Testis (tissue), 3 donors: ENCODE measurements around the gene AJUBA. TPM values are rescaled to one million over a fixed set of nuclear protein-coding genes. Genes with fewer than 3 reads are reported as not detected.

Source experiments
- DNase-seq: peaks from one replicate; pipeline ENCODE4 v3.0.0-alpha.2; 2019
- H3K27ac ChIP-seq, 2 donors: fragments of 200-600 bp; sonication (generic); one replicate each; pipeline ENCODE4 v1.5.1; 2019
- H3K27me3 ChIP-seq: fragments of 200-600 bp; sonication (generic); one replicate; pipeline ENCODE4 v1.5.1; 2019
- H3K36me3 ChIP-seq: fragments of 200-600 bp; sonication (generic); one replicate; pipeline ENCODE4 v1.5.1; 2017; ENCODE audit warnings: low read depth; ENCODE audit errors: missing control alignments
- H3K4me1 ChIP-seq: fragments of 200-600 bp; sonication (generic); one replicate; pipeline ENCODE4 v1.5.1; 2019
- H3K4me3 ChIP-seq, 2 donors: fragments of 200-600 bp; sonication (generic); one replicate each; pipeline ENCODE4 v1.5.1; 2017 to 2019
- H3K9me3 ChIP-seq: fragments of 200-600 bp; sonication (generic); one replicate; pipeline ENCODE4 v1.5.1; 2017
- POLR2A ChIP-seq: fragments of 450-650 bp; IDR thresholded peaks from one replicate; pipeline ENCODE4 v1.6.1; 2017; ENCODE audit warnings: antibody characterized with exemption, mild to moderate bottlenecking, moderate library complexity
- WGBS, 2 donors: methylation state at CpG; one replicate each; pipeline ENCODE4 v1.1.5; 2018; 5-methylcytosine and 5-hydroxymethylcytosine counted together
- intact Hi-C: fragments of 100-400 bp; cut with DNase I; formaldehyde crosslinking; loops from one replicate; pipeline ENCODE4 v1.15.1; 2023; ENCODE audit warnings: low total_unique reads
- polyA plus RNA-seq: library from polyadenylated mRNA; stranded (reverse); fragments of 350-450 nt; fragmentation: Illumina TruSeq; extraction: RNeasy Lipid Tissue Mini Kit (QIAGEN cat#74804); gene quantifications from one replicate; pipeline ENCODE4 v1.2.3, GENCODE V29; 2014; ENCODE audit warnings: low read depth, low replicate concordance; ENCODE audit not compliant: insufficient read depth
- total RNA-seq, 2 donors: library from RNA; depleted of rRNA; stranded (reverse); fragments of >200 nt; gene quantifications; one replicate each; pipeline ENCODE4 v1.2.3, GENCODE V29; 2016
- TF ChIP-seq, protein P1 (sequence below), 3 experiments: fragments of 450-650 bp in 2 of 3; fragments of 200-600 bp in 1 of 3; sonication (generic) in 1 of 3; IDR thresholded peaks; one replicate each; pipeline ENCODE4 v1.5.1; 2016 to 2019; ENCODE audit warnings: antibody characterized with exemption in 3 of 3, mild to moderate bottlenecking in 2 of 3, moderate library complexity in 1 of 3

The AJUBA gene
- total and polyA plus RNA-seq, 3 donors from 2014 or later = 11.3 to 12.8 (median 11.9) TPM

DNA sequence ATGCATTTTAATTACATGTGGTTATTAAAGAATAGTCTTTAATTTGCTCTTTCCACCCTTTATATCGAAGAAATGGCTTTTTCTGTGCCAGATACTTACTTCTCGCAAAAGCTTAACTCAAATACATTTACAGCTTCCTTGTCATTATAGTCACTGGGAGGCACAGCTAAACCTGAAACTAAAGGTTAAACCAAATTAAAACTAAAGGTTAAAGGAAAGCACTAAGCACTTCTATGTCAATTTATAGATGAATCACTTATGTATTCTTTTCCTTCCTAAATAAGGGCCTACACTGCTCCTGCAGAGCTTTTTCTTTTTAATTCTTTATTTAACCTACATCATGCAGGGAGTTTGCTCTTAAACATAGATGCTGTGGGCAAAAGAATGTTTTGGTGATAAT, 18.5 kb upstream of the AJUBA start:
- no peaks in the 10 kb centered on the region for H3K36me3 ChIP-seq
- peaks cover 2% of the 10 kb centered on the region for H3K4me1 ChIP-seq
- no peaks in the 10 kb centered on the region for H3K27me3 ChIP-seq
- no peak overlapping the region for H3K4me3 ChIP-seq
- 92 to 93% methylated on average over 2 of the region's 2 CpGs for WGBS, 2 donors
- intact Hi-C loops = no loop called here
- DNase-seq = no peak
- H3K27ac ChIP-seq = no peak overlapping the region
- TF ChIP-seq, protein P1, sequence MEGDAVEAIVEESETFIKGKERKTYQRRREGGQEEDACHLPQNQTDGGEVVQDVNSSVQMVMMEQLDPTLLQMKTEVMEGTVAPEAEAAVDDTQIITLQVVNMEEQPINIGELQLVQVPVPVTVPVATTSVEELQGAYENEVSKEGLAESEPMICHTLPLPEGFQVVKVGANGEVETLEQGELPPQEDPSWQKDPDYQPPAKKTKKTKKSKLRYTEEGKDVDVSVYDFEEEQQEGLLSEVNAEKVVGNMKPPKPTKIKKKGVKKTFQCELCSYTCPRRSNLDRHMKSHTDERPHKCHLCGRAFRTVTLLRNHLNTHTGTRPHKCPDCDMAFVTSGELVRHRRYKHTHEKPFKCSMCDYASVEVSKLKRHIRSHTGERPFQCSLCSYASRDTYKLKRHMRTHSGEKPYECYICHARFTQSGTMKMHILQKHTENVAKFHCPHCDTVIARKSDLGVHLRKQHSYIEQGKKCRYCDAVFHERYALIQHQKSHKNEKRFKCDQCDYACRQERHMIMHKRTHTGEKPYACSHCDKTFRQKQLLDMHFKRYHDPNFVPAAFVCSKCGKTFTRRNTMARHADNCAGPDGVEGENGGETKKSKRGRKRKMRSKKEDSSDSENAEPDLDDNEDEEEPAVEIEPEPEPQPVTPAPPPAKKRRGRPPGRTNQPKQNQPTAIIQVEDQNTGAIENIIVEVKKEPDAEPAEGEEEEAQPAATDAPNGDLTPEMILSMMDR (IDR thresholded peaks at IDR 0.05) = no peak
- no peak for TF ChIP-seq POLR2A
- no peaks in the 10 kb centered on the region for H3K9me3 ChIP-seq

DNA sequence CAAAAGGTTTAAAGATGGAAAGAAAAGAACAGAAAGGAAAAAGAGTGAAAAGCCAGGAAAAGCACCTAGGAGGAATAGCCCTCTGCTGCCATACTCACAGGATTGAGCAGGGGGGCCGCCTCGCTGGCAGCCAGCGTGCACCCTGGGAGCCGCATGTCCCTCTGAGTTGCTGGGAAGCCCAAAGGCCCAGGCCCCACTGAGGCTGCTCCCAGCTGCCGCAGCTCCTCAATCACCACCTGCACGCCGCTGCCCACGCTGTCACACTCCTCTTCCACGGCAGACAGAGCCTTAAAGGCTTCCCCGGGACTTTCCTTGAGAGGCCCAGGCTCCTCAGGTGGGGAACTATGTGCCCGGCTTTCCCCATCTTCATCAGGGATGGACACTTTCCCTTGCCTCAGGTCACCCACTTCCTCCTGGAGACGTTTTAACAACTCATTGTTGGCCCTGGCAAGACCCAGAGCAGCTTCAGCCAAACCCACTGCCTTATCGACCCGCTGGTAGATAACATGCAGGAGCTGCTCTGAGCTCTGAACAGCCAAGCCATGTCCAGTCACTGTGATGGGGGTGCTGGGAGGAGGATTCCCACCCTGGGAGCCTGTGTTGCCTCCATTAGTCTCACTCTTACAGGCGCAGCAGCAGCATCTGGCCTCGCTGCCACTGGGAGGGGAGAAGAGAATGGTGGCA, 16.1 kb upstream of the AJUBA start:
- no peaks in the 10 kb centered on the region for H3K27me3 ChIP-seq
- intact Hi-C loops = no loop called here
- TF ChIP-seq POLR2A = no peak
- TF ChIP-seq, protein P1 (IDR thresholded peaks at IDR 0.05) = no peak
- no peaks in the 10 kb centered on the region for H3K36me3 ChIP-seq
- peaks cover 3% of the 10 kb centered on the region for H3K4me1 ChIP-seq
- no peaks in the 10 kb centered on the region for H3K9me3 ChIP-seq
- 68 to 85% methylated on average over 15 to 16 of the region's 16 CpGs for WGBS, 2 donors
- no peak overlapping the region for H3K4me3 ChIP-seq
- no peak overlapping the region for H3K27ac ChIP-seq
- DNase-seq = no peak

DNA sequence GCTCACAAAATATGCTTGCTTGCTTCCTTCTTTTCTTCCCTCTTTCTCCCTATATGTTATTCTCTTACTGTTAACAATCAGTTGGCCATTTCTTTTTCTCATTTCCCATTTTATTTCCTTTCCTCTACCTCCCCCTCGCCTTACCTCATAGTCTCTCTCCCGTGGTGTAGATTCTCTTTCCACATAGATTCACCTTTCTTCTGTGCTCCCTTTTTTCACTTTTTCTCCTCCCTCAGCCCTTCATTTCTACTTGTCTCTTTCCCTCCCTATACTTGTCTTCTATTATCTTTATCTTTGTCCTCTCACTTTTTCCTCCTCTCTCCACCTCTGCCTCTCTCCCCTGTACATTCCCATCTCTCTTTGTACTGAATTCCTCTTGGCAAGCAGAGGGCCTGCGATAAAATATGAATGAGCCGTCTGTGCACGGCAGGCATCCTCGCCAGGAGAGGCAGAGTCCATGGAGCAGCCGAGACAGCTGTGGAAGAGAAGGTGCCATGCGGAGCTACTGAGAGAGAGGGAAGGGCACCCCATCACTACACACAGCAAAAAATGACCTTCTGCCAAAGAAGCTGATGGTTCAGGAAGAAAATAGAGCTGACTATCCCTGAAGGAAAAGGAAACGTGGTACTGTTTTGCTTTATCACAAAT, 15.4 kb upstream of the AJUBA start:
- Histone ChIP-seq H3K4me1 (peaks cover 3% of the 10 kb centered on the region), H3K36me3 (no peaks in the 10 kb centered on the region), H3K9me3 (no peaks in the 10 kb centered on the region), H3K4me3 (no peak overlapping the region), H3K27ac (no peak overlapping the region), H3K27me3 (no peaks in the 10 kb centered on the region)
- 57 to 68% methylated on average over 9 of the region's 9 CpGs for WGBS, 2 donors
- DNase-seq = peak; percentile 46
- intact Hi-C loops = no loop called here
- no peak for TF ChIP-seq POLR2A
- TF ChIP-seq, protein P1 (IDR thresholded peaks at IDR 0.05) = no peak

DNA sequence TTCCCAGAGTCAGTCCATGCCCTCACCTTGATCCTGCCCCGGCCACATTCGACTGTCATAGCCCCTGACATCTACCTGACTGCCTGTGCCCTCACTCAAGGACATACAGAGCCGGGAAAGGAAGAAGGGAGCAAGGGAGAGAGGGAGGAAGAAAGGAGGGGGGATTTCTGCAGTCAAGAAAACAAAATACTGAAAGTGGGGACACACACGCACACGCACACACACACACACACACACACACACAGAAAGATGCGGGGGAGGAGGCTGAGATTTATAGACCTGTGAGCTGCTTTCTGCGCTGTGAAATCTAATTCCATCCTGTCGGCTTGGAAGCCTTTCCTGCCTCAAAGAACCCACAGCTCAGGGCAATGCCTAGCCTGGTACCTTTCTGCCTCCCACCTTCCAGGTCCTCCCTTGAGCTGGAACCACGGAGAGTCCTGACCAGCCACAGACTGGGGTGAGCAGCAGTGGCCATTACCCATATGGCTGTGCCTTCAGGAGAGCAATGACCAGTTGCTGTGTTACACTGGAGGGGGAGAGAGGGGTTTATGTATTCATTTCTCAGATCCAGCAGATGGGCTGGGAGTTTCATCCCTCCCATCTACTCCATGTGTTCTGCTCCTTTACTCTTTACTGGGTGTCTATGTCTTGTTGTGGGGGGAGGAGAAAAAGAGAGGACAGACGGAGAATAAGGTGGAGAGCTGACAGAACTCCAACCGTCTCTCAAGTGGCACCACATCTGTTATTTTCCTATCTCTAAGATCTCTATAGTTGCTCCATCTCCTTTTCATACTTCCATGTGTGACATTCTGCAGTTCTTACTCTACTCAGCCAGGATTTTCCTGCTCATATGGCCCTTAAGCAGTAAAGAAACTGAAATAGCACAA, 14.7 kb upstream of the AJUBA start:
- Histone ChIP-seq H3K4me3 (no peak overlapping the region), H3K27me3 (no peaks in the 10 kb centered on the region), H3K9me3 (no peaks in the 10 kb centered on the region), H3K27ac (no peak overlapping the region), H3K4me1 (peaks cover 3% of the 10 kb centered on the region), H3K36me3 (no peaks in the 10 kb centered on the region)
- WGBS, 2 donors = 57 to 74% methylated on average over 10 to 11 of the region's 11 CpGs
- no peak for DNase-seq
- TF ChIP-seq, protein P1 (IDR thresholded peaks at IDR 0.05) = no peak
- TF ChIP-seq POLR2A = no peak
- intact Hi-C loops = no loop called here
